Spleen (tissue), 11 donors: ENCODE measurements around the gene RNF26. TPM values are rescaled to one million over a fixed set of nuclear protein-coding genes. Genes with fewer than 3 reads are reported as not detected.

Experiments used
- DNase-seq: peaks from one replicate; pipeline ENCODE4 v3.0.0-alpha.2; 2020
- H3K27ac ChIP-seq, 8 donors: fragments of 200-600 bp; sonication (generic) in 7 of 8; 1 replicate in 4 of 8; 2 replicates in 4 of 8; pipeline versions ENCODE4 v1.5.0 to v1.8.0; 2016 to 2021; ENCODE audit warnings: inconsistent platforms in 4 of 8, mild to moderate bottlenecking in 4 of 8, moderate library complexity in 1 of 8
- H3K27me3 ChIP-seq, 7 donors: fragments of 200-600 bp; sonication (generic) in 6 of 7; replicated peaks in 1 of 7; 1 replicate in 4 of 7; 2 replicates in 3 of 7; pipeline versions ENCODE4 v1.5.0 to v1.8.0; 2016 to 2021; ENCODE audit warnings: inconsistent platforms in 3 of 7, mild to moderate bottlenecking in 1 of 7
- H3K36me3 ChIP-seq, 6 donors: fragments of 200-600 bp; sonication (generic) in 5 of 6; 1 replicate in 4 of 6; 2 replicates in 2 of 6; pipeline versions ENCODE4 v1.5.0 to v1.8.0; 2016 to 2021; ENCODE audit warnings: inconsistent platforms in 2 of 6
- H3K4me1 ChIP-seq, 6 donors: fragments of 200-600 bp; sonication (generic) in 5 of 6; 1 replicate in 3 of 6; 2 replicates in 3 of 6; pipeline versions ENCODE4 v1.5.0 to v1.8.0; 2016 to 2021; ENCODE audit warnings: inconsistent platforms in 3 of 6
- H3K4me3 ChIP-seq, 8 donors: fragments of 200-600 bp; sonication (generic) in 7 of 8; 1 replicate in 4 of 8; 2 replicates in 4 of 8; pipeline versions ENCODE4 v1.5.0 to v1.8.0; 2016 to 2021; ENCODE audit warnings: inconsistent platforms in 4 of 8, mild to moderate bottlenecking in 4 of 8, moderate library complexity in 2 of 8
- H3K9me3 ChIP-seq, 8 donors: fragments of 200-600 bp; sonication (generic) in 7 of 8; 1 replicate in 4 of 8; 2 replicates in 4 of 8; pipeline versions ENCODE4 v1.5.0 to v1.8.0; 2016 to 2021; ENCODE audit warnings: inconsistent platforms in 4 of 8
- CTCF ChIP-seq, 11 experiments: fragments of 200-600 bp in 7 of 11; fragments of 450-650 bp in 4 of 11; sonication (generic) in 4 of 11; IDR thresholded peaks in 8 of 11; conservative IDR thresholded peaks in 3 of 11; 1 replicate in 7 of 11; 2 replicates in 4 of 11; pipeline versions ENCODE4 v1.4.0 to v1.8.0; 2016 to 2021; ENCODE audit warnings: antibody characterized with exemption in 11 of 11, inconsistent platforms in 4 of 11, mild to moderate bottlenecking in 1 of 11
- POLR2A ChIP-seq, 3 donors: fragments of 450-650 bp; IDR thresholded peaks; one replicate each; pipeline ENCODE4 v1.5.1; 2017; ENCODE audit warnings: antibody characterized with exemption in 3 of 3, mild to moderate bottlenecking in 1 of 3
- POLR2AphosphoS5 ChIP-seq, 3 donors: sonication (generic); formaldehyde crosslinking; IDR thresholded peaks; one replicate each; pipeline ENCODE4 v1.5.1; 2017; ENCODE audit warnings: antibody characterized with exemption in 3 of 3
- WGBS, 5 donors: extraction: QIAGEN DNeasy Blood & Tissue Kit in 3 of 5; methylation state at CpG; one replicate each; pipeline versions ENCODE4 v1.1.5 to v1.1.7; 2013 to 2018; 5-methylcytosine and 5-hydroxymethylcytosine counted together
- intact Hi-C: fragments of 100-400 bp; cut with DNase I; formaldehyde crosslinking; loops from one replicate; pipeline ENCODE4 v1.15.0; 2023; ENCODE audit warnings: low total_unique reads
- polyA plus RNA-seq, 3 donors: library from polyadenylated mRNA; stranded (reverse); fragments of 200-250 nt; gene quantifications; one replicate each; pipeline ENCODE4 v1.2.1, GENCODE V29; 2013
- total RNA-seq, 7 donors: library from RNA; depleted of rRNA in 3 of 7; stranded (reverse); fragments of >200 nt in 3 of 7; fragmentation: NEBNext Ultra II Directional in 4 of 7; extraction: Animal tissue kit (Norgen Biotek cat#: 25700) in 4 of 7; gene quantifications; one replicate each; pipeline versions ENCODE4 v1.1.0 to v1.2.1, GENCODE V29; 2016 to 2021
- donor health status: healthy with polysubstance abuse.
- donor health status: DM: no; HTN: no; CAD: no; lungs with moderate emphysema.
- donor health status: DM: no; HTN: no; CAD: no.
- donor health status: Bipolar disorder and iron deficiency.
- donor health status: healthy.
- donor health status: DM: no; HTN: no; CAD: no.
- donor health status: DM: yes; HTN: yes; CAD: no.

RNF26 gene
- total and polyA plus RNA-seq, 10 donors = 8.6 to 18.2 (median 15.0) TPM

GRCh38 chr11:119315131-119316015 is 19.0 kb upstream of the RNF26 start:
- Histone ChIP-seq H3K4me3 (peak overlapping the region; percentile 31 to 72 (median 40)), H3K27me3 (peaks cover 0 to 65% (median 27%) of the 10 kb centered on the region in 7 donors)

GRCh38 chr11:119316016-119316728 is 18.2 kb upstream of the RNF26 start:
- Histone ChIP-seq H3K9me3 (no peaks in the 10 kb centered on the region), H3K4me3 (peak overlapping the region; percentile 31 to 72 (median 40)), H3K27me3 (peaks cover 0 to 73% (median 31%) of the 10 kb centered on the region in 7 donors), H3K4me1 (peaks cover 15 to 70% (median 65%) of the 10 kb centered on the region in 6 donors), H3K27ac (peak overlapping the region in 7 of 8 donors; percentile 7 to 86 (median 67)), H3K36me3 (peaks cover 0 to 37% (median 0%) of the 10 kb centered on the region in 6 donors)
- TF ChIP-seq POLR2A (IDR thresholded peaks at IDR 0.05) (no peak), CTCF (IDR thresholded peaks at IDR 0.05 in 8 of 11, conservative IDR thresholded peaks at IDR 0.05 in 3 of 11) (no peak), POLR2AphosphoS5 (IDR thresholded peaks at IDR 0.05) (no peak)
- WGBS, 5 donors = 0 to 1% (median 1%) methylated on average over 16 to 46 of the region's 46 CpGs
- intact Hi-C loops = no loop called here
- DNase-seq = no peak

More at GRCh38 chr11:119315131-119316015, 19.0 kb upstream of the RNF26 start:
- peak overlapping the region in 4 of 8 donors; percentile 46 to 86 (median 82) for H3K27ac ChIP-seq
- peak; percentile 87 for DNase-seq
- H3K4me1 ChIP-seq = peaks cover 10 to 70% (median 59%) of the 10 kb centered on the region in 6 donors
- TF ChIP-seq CTCF (IDR thresholded peaks at IDR 0.05 in 8 of 11, conservative IDR thresholded peaks at IDR 0.05 in 3 of 11) (peak in 4 of 11 experiments; percentile 11 to 17 (median 13)), POLR2A (IDR thresholded peaks at IDR 0.05) (no peak), POLR2AphosphoS5 (IDR thresholded peaks at IDR 0.05) (peak in 1 of 3 donors; percentile 32)
- 3 to 8% (median 7%) methylated on average over 16 to 29 of the region's 29 CpGs for WGBS, 5 donors
- intact Hi-C loops = no loop called here
- H3K36me3 ChIP-seq = peaks cover 0 to 45% (median 0%) of the 10 kb centered on the region in 6 donors
- no peaks in the 10 kb centered on the region for H3K9me3 ChIP-seq

- no peaks in the 10 kb centered on the region for H3K9me3 ChIP-seq
- peak within 1 kb of the TSS in 7 of 8 donors; percentile 7 to 86 (median 80) for H3K27ac ChIP-seq
- H3K4me3 ChIP-seq = peak within 1 kb of the TSS; percentile 31 to 72 (median 40)
- peaks cover 0 to 81% (median 31%) of the 10 kb centered on the region in 7 donors for H3K27me3 ChIP-seq
- 0 to 3% (median 2%) methylated on average over 8 to 74 of the region's 74 CpGs for WGBS, 5 donors
- H3K36me3 ChIP-seq = peaks cover 0 to 30% (median 0%) of the 10 kb centered on the region in 6 donors
- H3K4me1 ChIP-seq = peaks cover 18 to 75% (median 72%) of the 10 kb centered on the region in 6 donors
- intact Hi-C loops = no loop called here
- no peak for DNase-seq
- TF ChIP-seq POLR2A (IDR thresholded peaks at IDR 0.05) (no peak), POLR2AphosphoS5 (IDR thresholded peaks at IDR 0.05) (peak in 2 of 3 donors; percentile 18 to 60), CTCF (IDR thresholded peaks at IDR 0.05 in 8 of 11, conservative IDR thresholded peaks at IDR 0.05 in 3 of 11) (no peak)
Observed at GRCh38 chr11:119316729-119317591, 17.4 kb upstream of the RNF26 start, which contains the start of gene MCAM. Gene MCAM (minus strand): TSS chr11:119317130. CDS start chr11:119317101, 29 bp downstream.
